Stomach (tissue), 9 donors: ENCODE results near the gene C19orf33. TPM values are rescaled to one million over a fixed set of nuclear protein-coding genes. Genes with fewer than 3 reads are reported as not detected.

ENCODE experiments used
- DNase-seq, 2 donors: peaks; one replicate each; pipeline versions ENCODE4 v3.0.0 to v3.0.0-alpha.2; 2013 to 2019
- H3K27ac ChIP-seq, 5 donors: fragments of 200-600 bp in 4 of 5; sonication (generic) in 4 of 5; one replicate each; pipeline ENCODE4 v1.5.1; 2013 to 2019; ENCODE audit warnings: mild to moderate bottlenecking in 1 of 5, moderate library complexity in 1 of 5
- H3K27me3 ChIP-seq, 3 donors: fragments of 200-600 bp; sonication (generic); one replicate each; pipeline ENCODE4 v1.5.1; 2017 to 2019; ENCODE audit warnings: mixed run types in 1 of 3
- H3K36me3 ChIP-seq, 4 donors: fragments of 200-600 bp; sonication (generic); 1 replicate in 3 of 4; 2 replicates in 1 of 4; pipeline ENCODE4 v1.5.1; 2016 to 2019
- H3K4me1 ChIP-seq, 4 donors: fragments of 200-600 bp; sonication (generic); one replicate each; pipeline ENCODE4 v1.5.1; 2016 to 2019
- H3K4me3 ChIP-seq, 4 donors: fragments of 200-600 bp; sonication (generic) in 3 of 4; one replicate each; pipeline ENCODE4 v1.5.1; 2016 to 2019; ENCODE audit warnings: mild to moderate bottlenecking in 1 of 4
- H3K9me3 ChIP-seq, 4 donors: fragments of 200-600 bp; sonication (generic); one replicate each; pipeline ENCODE4 v1.5.1; 2016 to 2019
- EP300 ChIP-seq: sonication (generic); formaldehyde crosslinking; IDR thresholded peaks from one replicate; pipeline ENCODE4 v1.6.1; 2017; ENCODE audit warnings: antibody characterized with exemption
- POLR2A ChIP-seq, 4 donors: fragments of 450-650 bp; IDR thresholded peaks; one replicate each; pipeline ENCODE4 v1.6.1; 2016; ENCODE audit warnings: antibody characterized with exemption in 4 of 4, control low read depth in 2 of 4, mild to moderate bottlenecking in 1 of 4, moderate library complexity in 1 of 4
- POLR2AphosphoS5 ChIP-seq, 3 donors: sonication (generic); formaldehyde crosslinking; IDR thresholded peaks; one replicate each; pipeline ENCODE4 v1.6.1; 2016; ENCODE audit warnings: antibody characterized with exemption in 3 of 3
- WGBS, 5 donors: extraction: QIAGEN DNeasy Blood & Tissue Kit in 3 of 5; methylation state at CpG; one replicate each; pipeline versions ENCODE4 v1.1.5 to v1.1.7; 2013 to 2018; 5-methylcytosine and 5-hydroxymethylcytosine counted together
- intact Hi-C: fragments of 100-400 bp; cut with DNase I; formaldehyde crosslinking; loops from one replicate; pipeline ENCODE4 v1.15.1; 2023; ENCODE audit warnings: low total_unique reads
- polyA plus RNA-seq, 3 donors: library from polyadenylated mRNA; stranded (reverse); fragments of 200-250 nt; gene quantifications; one replicate each; pipeline ENCODE4 v1.2.3, GENCODE V29; 2013
- total RNA-seq, 5 donors: library from RNA; depleted of rRNA; stranded (reverse); fragments of >200 nt; gene quantifications; one replicate each; pipeline versions ENCODE4 v1.1.0 to v1.2.3, GENCODE V29; 2014 to 2016
- TF ChIP-seq, protein P1 (sequence below), 7 experiments: fragments of 450-650 bp in 4 of 7; fragments of 200-600 bp in 3 of 7; sonication (generic) in 3 of 7; IDR thresholded peaks; one replicate each; pipeline ENCODE4 v1.5.1; 2016 to 2019; ENCODE audit warnings: antibody characterized with exemption in 7 of 7, control low read depth in 2 of 7, mild to moderate bottlenecking in 1 of 7
- donor health status: healthy with polysubstance abuse.
- donor health status: Bipolar disorder and iron deficiency.
- donor health status: healthy.

C19orf33 gene
- total and polyA plus RNA-seq, 8 donors, result 33.5 to 1,069 (median 286) TPM

GRCh38 chr19:38324431-38324830 is 20.4 kb downstream of the C19orf33 start:
- DNase-seq, result no peak
- intact Hi-C loops, result no loop called here
- 80 to 88% (median 85%) methylated on average over 4 of the region's 4 CpGs for WGBS, 5 donors
- Histone ChIP-seq H3K36me3 (peaks cover 19 to 48% (median 44%) of the 10 kb centered on the region in 4 donors), H3K27me3 (no peaks in the 10 kb centered on the region), H3K9me3 (no peaks in the 10 kb centered on the region), H3K4me1 (peaks cover 14 to 40% (median 27%) of the 10 kb centered on the region in 4 donors), H3K27ac (no peak overlapping the region), H3K4me3 (no peak overlapping the region)
- no peak for TF ChIP-seq EP300
- TF ChIP-seq, protein P1, sequence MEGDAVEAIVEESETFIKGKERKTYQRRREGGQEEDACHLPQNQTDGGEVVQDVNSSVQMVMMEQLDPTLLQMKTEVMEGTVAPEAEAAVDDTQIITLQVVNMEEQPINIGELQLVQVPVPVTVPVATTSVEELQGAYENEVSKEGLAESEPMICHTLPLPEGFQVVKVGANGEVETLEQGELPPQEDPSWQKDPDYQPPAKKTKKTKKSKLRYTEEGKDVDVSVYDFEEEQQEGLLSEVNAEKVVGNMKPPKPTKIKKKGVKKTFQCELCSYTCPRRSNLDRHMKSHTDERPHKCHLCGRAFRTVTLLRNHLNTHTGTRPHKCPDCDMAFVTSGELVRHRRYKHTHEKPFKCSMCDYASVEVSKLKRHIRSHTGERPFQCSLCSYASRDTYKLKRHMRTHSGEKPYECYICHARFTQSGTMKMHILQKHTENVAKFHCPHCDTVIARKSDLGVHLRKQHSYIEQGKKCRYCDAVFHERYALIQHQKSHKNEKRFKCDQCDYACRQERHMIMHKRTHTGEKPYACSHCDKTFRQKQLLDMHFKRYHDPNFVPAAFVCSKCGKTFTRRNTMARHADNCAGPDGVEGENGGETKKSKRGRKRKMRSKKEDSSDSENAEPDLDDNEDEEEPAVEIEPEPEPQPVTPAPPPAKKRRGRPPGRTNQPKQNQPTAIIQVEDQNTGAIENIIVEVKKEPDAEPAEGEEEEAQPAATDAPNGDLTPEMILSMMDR (IDR thresholded peaks at IDR 0.05), result no peak
- no peak for TF ChIP-seq POLR2A (IDR thresholded peaks at IDR 0.05)
- no peak for TF ChIP-seq POLR2AphosphoS5 (IDR thresholded peaks at IDR 0.05)

GRCh38 chr19:38326591-38326990 is 22.5 kb downstream of the C19orf33 start:
- Histone ChIP-seq H3K4me1 (peaks cover 3 to 22% (median 12%) of the 10 kb centered on the region in 4 donors), H3K27me3 (no peaks in the 10 kb centered on the region), H3K9me3 (no peaks in the 10 kb centered on the region), H3K27ac (no peak overlapping the region), H3K36me3 (peaks cover 19 to 52% (median 45%) of the 10 kb centered on the region in 4 donors), H3K4me3 (no peak overlapping the region)
- intact Hi-C loops, result loop anchor here (5.0 kb wide), 1 partner anchor 94 kb away; no protein-coding TSS in a partner anchor
- no peak for DNase-seq
- 92 to 97% (median 95%) methylated on average over 22 of the region's 22 CpGs for WGBS, 5 donors
- TF ChIP-seq POLR2A (IDR thresholded peaks at IDR 0.05), result no peak
- no peak for TF ChIP-seq POLR2AphosphoS5 (IDR thresholded peaks at IDR 0.05)
- TF ChIP-seq, protein P1 (IDR thresholded peaks at IDR 0.05), result no peak
- no peak for TF ChIP-seq EP300

- no peaks in the 10 kb centered on the region for H3K4me1 ChIP-seq
- no peaks in the 10 kb centered on the region for H3K27me3 ChIP-seq
- no peak for DNase-seq
- peaks cover 19 to 45% (median 37%) of the 10 kb centered on the region in 4 donors for H3K36me3 ChIP-seq
- H3K4me3 ChIP-seq, result no peak overlapping the region
- no peaks in the 10 kb centered on the region for H3K9me3 ChIP-seq
- TF ChIP-seq POLR2AphosphoS5 (IDR thresholded peaks at IDR 0.05) (no peak), EP300 (no peak), POLR2A (IDR thresholded peaks at IDR 0.05) (no peak)
- TF ChIP-seq, protein P1 (IDR thresholded peaks at IDR 0.05), result no peak
- intact Hi-C loops, result loop anchor here (5.0 kb wide), 2 partner anchors 82 to 97 kb away; no protein-coding TSS in a partner anchor
- 93 to 95% (median 94%) methylated on average over 7 of the region's 7 CpGs for WGBS, 5 donors
- H3K27ac ChIP-seq, result no peak overlapping the region
These were observed 25.6 kb downstream of the C19orf33 start for GRCh38 chr19:38329651-38330050.

- peaks cover 0 to 6% (median 2%) of the 10 kb centered on the region in 4 donors for H3K4me1 ChIP-seq
- WGBS, 5 donors, result 72 to 87% (median 83%) methylated on average over 1 of the region's 1 CpG
- H3K9me3 ChIP-seq, result no peaks in the 10 kb centered on the region
- intact Hi-C loops, result loop anchor here (5.0 kb wide), 1 partner anchor 84 kb away; no protein-coding TSS in a partner anchor
- TF ChIP-seq POLR2AphosphoS5 (IDR thresholded peaks at IDR 0.05) (no peak), POLR2A (IDR thresholded peaks at IDR 0.05) (no peak), EP300 (no peak)
- TF ChIP-seq, protein P1 (IDR thresholded peaks at IDR 0.05), result no peak
- no peak overlapping the region for H3K4me3 ChIP-seq
- peaks cover 11 to 24% (median 18%) of the 10 kb centered on the region in 4 donors for H3K36me3 ChIP-seq
- H3K27ac ChIP-seq, result no peak overlapping the region
- H3K27me3 ChIP-seq, result no peaks in the 10 kb centered on the region
- DNase-seq, result no peak
These were observed 27.7 kb downstream of the C19orf33 start for GRCh38 chr19:38331728-38332127.
